Activated CD8-positive, alpha-beta T cell treated with anti-CD3 and anti-CD28 coated beads for 36 hours (primary cell): ENCODE results near the gene ZNF322. TPM values are rescaled to one million over a fixed set of nuclear protein-coding genes. Genes with fewer than 3 reads are reported as not detected.
"Not testable (repeated sequence)": the region's sequence is repeated elsewhere in the genome, so short reads cannot be mapped to it uniquely, and the experiment has no call there.

Experiments used
- ATAC-seq: fragments of 200-7000 bp; cut with Tn5 transposase; one replicate; pipeline ENCODE4 v1.10.0; 2021; ENCODE audit warnings: mild to moderate bottlenecking, moderate library complexity
- CTCF ChIA-PET: fragments of 350-600 bp; sonication (Branson Sonifier 250); formaldehyde crosslinking; loops from one replicate; lab custom pipeline; 2021; ENCODE audit warnings: antibody characterized with exemption; lab: Charles Lee
- POLR2A ChIA-PET: fragments of 350-600 bp; sonication (Branson Sonifier 250); formaldehyde crosslinking; loops from one replicate; lab custom pipeline; 2021; ENCODE audit warnings: antibody characterized with exemption; lab: Charles Lee
- DNase-seq: peaks from one replicate; pipeline ENCODE4 v3.0.0-alpha.2; 2020
- H3K27ac Mint-ChIP-seq: one replicate; pipeline ENCODE4 v1.8.0; 2021; ENCODE audit warnings: mild to moderate bottlenecking, mixed read lengths
- H3K27me3 Mint-ChIP-seq: one replicate; pipeline ENCODE4 v1.8.0; 2021; ENCODE audit warnings: mixed read lengths
- H3K36me3 Mint-ChIP-seq: one replicate; pipeline ENCODE4 v1.8.0; 2021; ENCODE audit warnings: low read depth, mixed read lengths
- H3K4me1 Mint-ChIP-seq: one replicate; pipeline ENCODE4 v1.8.0; 2021; ENCODE audit warnings: low read depth, mixed read lengths
- H3K4me3 Mint-ChIP-seq: one replicate; pipeline ENCODE4 v1.8.0; 2021; ENCODE audit warnings: mild to moderate bottlenecking, moderate library complexity, mixed read lengths
- H3K9me3 Mint-ChIP-seq: one replicate; pipeline ENCODE4 v1.8.0; 2021; ENCODE audit warnings: mixed read lengths
- CTCF ChIP-seq: fragments of 200-600 bp; IDR thresholded peaks from one replicate; pipeline ENCODE4 v1.8.0; 2022; ENCODE audit warnings: antibody characterized with exemption, mild to moderate bottlenecking
- intact Hi-C: fragments of 100-400 bp; cut with micrococcal nuclease; formaldehyde crosslinking; loops from one replicate; pipeline ENCODE4 v1.10.0; 2022
- total RNA-seq, 2 experiments: library from RNA; stranded (reverse); gene quantifications; one replicate each; pipeline ENCODE4 v1.2.3, GENCODE V29; 2021

Gene ZNF322
- total RNA-seq = 1 to 10 TPM; 7.7 to 9.3 TPM

- H3K9me3 Mint-ChIP-seq = no peaks in the 10 kb centered on the region
- intact Hi-C loops = no loop called here
- peak; percentile 99 for ATAC-seq
- ChIA-PET POLR2A (no interaction called here), CTCF (interaction anchor here (1.4 kb wide), 1 partner anchor 64 kb away, joined by 6 read pairs; the partner anchor contains the start of gene ABT1)
- H3K4me1 Mint-ChIP-seq = peaks cover 30% of the 10 kb centered on the region
- H3K36me3 Mint-ChIP-seq = peaks cover 23% of the 10 kb centered on the region
- H3K27me3 Mint-ChIP-seq = peaks cover 21% of the 10 kb centered on the region
- peak within 1 kb of the TSS; percentile 75 for H3K4me3 Mint-ChIP-seq
- peak; percentile 93 for DNase-seq
- no peak for TF ChIP-seq CTCF
- peak within 1 kb of the TSS; percentile 50 for H3K27ac Mint-ChIP-seq
These were observed at the start of gene ZNF322 for GRCh38 chr6:26659042-26659999. Gene ZNF322 (minus strand): TSS chr6:26659746. CDS start chr6:26638553, 21,193 bp downstream.

- POLR2A ChIA-PET, H3K27ac Mint-ChIP-seq, H3K36me3 Mint-ChIP-seq: not testable (repeated sequence)
These were observed 46.2 kb upstream of the ZNF322 start for GRCh38 chr6:26705780-26706179.

GRCh38 chr6:26705352-26705751 lies 45.8 kb upstream of the ZNF322 start:
- POLR2A ChIA-PET, intact Hi-C loops, H3K36me3 Mint-ChIP-seq, DNase-seq, H3K27me3 Mint-ChIP-seq, ATAC-seq, H3K9me3 Mint-ChIP-seq, H3K4me3 Mint-ChIP-seq, CTCF ChIA-PET, H3K4me1 Mint-ChIP-seq, H3K27ac Mint-ChIP-seq: not testable (repeated sequence)

More at GRCh38 chr6:26705780-26706179, 46.2 kb upstream of the ZNF322 start:
- H3K9me3 Mint-ChIP-seq, H3K4me3 Mint-ChIP-seq, DNase-seq, intact Hi-C loops, ATAC-seq, H3K4me1 Mint-ChIP-seq, CTCF ChIA-PET, H3K27me3 Mint-ChIP-seq: not testable (repeated sequence)

- H3K36me3 Mint-ChIP-seq, H3K4me1 Mint-ChIP-seq, H3K9me3 Mint-ChIP-seq, H3K4me3 Mint-ChIP-seq, H3K27me3 Mint-ChIP-seq, CTCF ChIA-PET, DNase-seq, POLR2A ChIA-PET, intact Hi-C loops, H3K27ac Mint-ChIP-seq, ATAC-seq: not testable (repeated sequence)
These were observed 41.6 kb upstream of the ZNF322 start for GRCh38 chr6:26701023-26701747.

- CTCF ChIA-PET, H3K27ac Mint-ChIP-seq, H3K4me3 Mint-ChIP-seq, POLR2A ChIA-PET, H3K9me3 Mint-ChIP-seq, intact Hi-C loops, H3K36me3 Mint-ChIP-seq, H3K4me1 Mint-ChIP-seq, ATAC-seq, H3K27me3 Mint-ChIP-seq, DNase-seq: not testable (repeated sequence)
These were observed 38.0 kb upstream of the ZNF322 start for GRCh38 chr6:26697496-26697895.

- ATAC-seq, H3K9me3 Mint-ChIP-seq, H3K27me3 Mint-ChIP-seq, H3K4me1 Mint-ChIP-seq, intact Hi-C loops, CTCF ChIA-PET, H3K36me3 Mint-ChIP-seq, H3K4me3 Mint-ChIP-seq, H3K27ac Mint-ChIP-seq, POLR2A ChIA-PET, DNase-seq: not testable (repeated sequence)
These were observed 29.9 kb upstream of the ZNF322 start for GRCh38 chr6:26689324-26689947.

GRCh38 chr6:26682435-26683042 lies 23.0 kb upstream of the ZNF322 start:
- H3K27ac Mint-ChIP-seq, ATAC-seq, POLR2A ChIA-PET, H3K4me1 Mint-ChIP-seq, H3K9me3 Mint-ChIP-seq, H3K36me3 Mint-ChIP-seq, DNase-seq, intact Hi-C loops, CTCF ChIA-PET, H3K27me3 Mint-ChIP-seq, H3K4me3 Mint-ChIP-seq: not testable (repeated sequence)

- CTCF ChIA-PET, DNase-seq, H3K9me3 Mint-ChIP-seq, H3K27me3 Mint-ChIP-seq, H3K27ac Mint-ChIP-seq, ATAC-seq, POLR2A ChIA-PET, H3K4me3 Mint-ChIP-seq, H3K4me1 Mint-ChIP-seq, intact Hi-C loops, H3K36me3 Mint-ChIP-seq: not testable (repeated sequence)
These were observed 13.7 kb upstream of the ZNF322 start for GRCh38 chr6:26673287-26673686.

GRCh38 chr6:26670558-26670957 lies 11.0 kb upstream of the ZNF322 start:
- H3K27me3 Mint-ChIP-seq, DNase-seq, ATAC-seq, H3K4me1 Mint-ChIP-seq, H3K4me3 Mint-ChIP-seq, CTCF ChIA-PET, intact Hi-C loops, POLR2A ChIA-PET, H3K36me3 Mint-ChIP-seq, H3K9me3 Mint-ChIP-seq, H3K27ac Mint-ChIP-seq: not testable (repeated sequence)

GRCh38 chr6:26670003-26670402 lies 10.5 kb upstream of the ZNF322 start:
- H3K27me3 Mint-ChIP-seq, H3K4me1 Mint-ChIP-seq, ATAC-seq, intact Hi-C loops, CTCF ChIA-PET, H3K36me3 Mint-ChIP-seq, POLR2A ChIA-PET, H3K27ac Mint-ChIP-seq, H3K9me3 Mint-ChIP-seq, DNase-seq, H3K4me3 Mint-ChIP-seq: not testable (repeated sequence)
